CD1c-positive myeloid dendritic cell (primary cell): ENCODE measurements around the gene C5AR1.
A peak's percentile ranks its signal among the peaks of the same experiment; 100 is the strongest.
"Not testable (repeated sequence)": the region's sequence is repeated elsewhere in the genome, so short reads cannot be mapped to it uniquely, and the experiment has no call there.

Source experiments
- DNase-seq: peaks from one replicate; pipeline ENCODE4 v3.0.0-alpha.2; 2016; ENCODE audit errors: extremely low spot score

Gene C5AR1

DNA sequence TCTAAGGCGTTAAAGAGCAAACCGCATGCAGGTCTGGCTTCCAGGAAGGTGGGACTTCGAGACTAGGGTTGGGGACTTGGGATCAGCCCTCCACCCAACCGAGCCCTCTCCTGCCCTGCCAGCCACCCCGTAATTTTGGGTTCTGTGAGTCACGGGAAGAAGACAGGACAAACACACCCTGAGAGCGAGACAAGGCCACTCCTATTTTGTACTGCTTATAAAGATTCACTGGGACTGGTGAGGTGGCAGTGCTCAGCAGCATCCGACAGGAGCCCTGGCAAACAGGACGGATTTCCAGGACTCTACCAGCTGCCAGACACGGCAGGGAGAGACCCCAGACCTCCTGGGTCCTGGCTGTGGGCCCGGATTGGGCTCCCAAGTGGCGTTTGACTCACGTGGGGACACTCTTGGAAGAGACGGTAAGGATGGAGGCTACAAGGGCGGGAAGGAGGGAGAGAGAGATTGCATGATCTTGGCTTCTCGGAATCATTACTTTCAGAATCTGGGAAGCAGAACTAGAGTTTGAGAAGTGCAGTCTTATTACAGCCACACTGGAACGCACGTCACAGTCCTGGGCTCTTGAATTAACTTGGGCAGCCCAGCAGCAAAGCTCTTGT, 22.4 kb downstream of the C5AR1 start, which contains the start of gene C5AR2:
Gene C5AR2, plus strand, starts transcription at position 245 of the 617 bp plus-strand sequence. CDS start 8,625 bp downstream, outside the sequence.
- DNase-seq = peak; percentile 56

DNA sequence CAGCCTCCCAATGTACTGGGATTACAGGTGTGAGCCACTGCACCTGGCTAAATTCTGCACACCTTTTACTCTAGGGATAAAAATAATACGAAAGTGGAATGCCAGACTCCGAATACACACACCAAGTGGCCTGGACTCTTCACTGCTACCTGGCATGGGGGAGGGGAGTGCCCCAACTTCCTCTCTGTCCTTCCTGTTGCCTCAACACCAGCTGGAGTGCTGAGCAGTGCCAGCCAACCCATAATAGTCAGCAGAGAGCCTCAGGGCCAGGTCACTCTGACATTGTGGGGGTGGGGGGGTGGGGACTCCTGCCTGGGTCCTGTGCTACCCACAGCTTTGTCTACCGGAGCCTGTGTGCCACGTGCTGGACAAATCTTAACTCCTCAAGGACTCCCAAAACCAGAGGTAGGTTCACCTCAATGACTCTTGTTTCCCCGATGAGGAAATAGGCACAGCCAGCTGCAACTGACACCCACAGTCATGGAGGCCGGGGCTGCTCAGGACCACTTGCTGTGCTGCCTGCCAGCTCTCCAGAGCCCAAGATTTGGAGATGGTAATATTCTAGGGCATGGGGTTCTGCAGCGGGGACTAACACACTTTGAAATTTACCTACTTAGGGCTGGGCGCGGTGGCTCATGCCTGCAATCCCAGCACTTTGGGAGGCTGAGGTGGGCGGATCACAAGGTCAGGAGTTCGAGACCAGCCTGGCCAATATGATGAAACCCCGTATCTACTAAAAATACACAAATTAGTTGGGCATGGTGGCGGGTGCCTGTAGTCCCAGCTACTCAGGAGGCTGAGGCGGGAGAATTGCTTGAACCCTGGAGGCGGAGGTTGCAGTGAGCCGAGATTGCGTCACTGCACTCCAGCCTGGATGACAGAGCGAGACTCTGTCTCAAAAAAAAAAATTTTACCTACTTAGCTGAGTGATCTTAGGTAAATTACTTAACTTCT, 27.4 kb downstream of the C5AR1 start:
- DNase-seq = peak; percentile 77

DNA sequence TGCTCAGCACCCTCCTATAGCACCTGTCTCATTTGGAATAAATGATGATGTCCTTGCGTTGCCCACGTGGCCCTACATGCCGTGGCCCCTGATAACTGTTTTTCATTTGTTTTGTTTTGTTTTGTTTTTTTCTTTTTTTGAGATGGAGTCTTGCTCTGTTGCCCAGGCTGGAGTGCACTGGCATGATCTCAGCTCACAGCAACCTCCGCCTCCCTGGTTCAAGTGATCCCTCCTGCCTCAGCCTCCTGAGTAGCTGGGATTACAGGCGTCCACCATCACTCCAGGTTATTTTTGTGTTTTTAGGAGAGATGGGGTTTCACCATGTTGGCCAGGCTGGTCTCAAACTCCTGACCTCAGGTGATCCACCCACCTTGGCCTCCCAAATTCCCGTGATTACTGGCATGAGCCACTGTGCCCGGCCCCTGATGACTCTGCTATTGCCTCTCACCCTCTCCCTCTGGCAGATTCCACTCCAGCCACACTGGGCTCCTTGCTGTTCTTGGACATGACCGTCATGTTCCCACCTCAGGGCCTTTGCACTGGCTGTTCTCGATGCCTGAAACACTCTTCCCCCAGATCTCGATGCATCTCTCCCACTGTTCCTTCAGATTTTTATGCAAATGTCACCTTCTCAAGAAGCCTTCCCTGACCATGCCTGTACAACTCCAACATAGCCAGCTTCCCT, 29.7 kb downstream of the C5AR1 start:
- DNase-seq = no peak

DNA sequence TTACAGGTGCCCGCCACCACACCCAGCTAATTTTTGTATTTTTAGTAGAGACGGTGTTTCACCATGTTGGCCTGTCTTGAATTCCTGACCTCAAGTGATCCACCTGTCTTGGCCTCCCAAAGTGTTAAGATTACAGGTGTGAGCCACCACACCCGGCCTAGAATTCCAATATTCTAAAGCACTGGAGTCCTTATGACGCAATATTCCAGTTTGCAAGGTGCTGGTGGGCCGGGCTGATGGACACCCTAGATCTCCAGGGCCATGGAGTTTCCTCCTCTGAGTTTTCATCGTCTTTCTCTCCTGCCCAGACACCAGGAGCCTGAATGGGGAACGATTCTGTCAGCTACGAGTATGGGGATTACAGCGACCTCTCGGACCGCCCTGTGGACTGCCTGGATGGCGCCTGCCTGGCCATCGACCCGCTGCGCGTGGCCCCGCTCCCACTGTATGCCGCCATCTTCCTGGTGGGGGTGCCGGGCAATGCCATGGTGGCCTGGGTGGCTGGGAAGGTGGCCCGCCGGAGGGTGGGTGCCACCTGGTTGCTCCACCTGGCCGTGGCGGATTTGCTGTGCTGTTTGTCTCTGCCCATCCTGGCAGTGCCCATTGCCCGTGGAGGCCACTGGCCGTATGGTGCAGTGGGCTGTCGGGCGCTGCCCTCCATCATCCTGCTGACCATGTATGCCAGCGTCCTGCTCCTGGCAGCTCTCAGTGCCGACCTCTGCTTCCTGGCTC, 31.0 kb downstream of the C5AR1 start:
- no peak for DNase-seq

DNA sequence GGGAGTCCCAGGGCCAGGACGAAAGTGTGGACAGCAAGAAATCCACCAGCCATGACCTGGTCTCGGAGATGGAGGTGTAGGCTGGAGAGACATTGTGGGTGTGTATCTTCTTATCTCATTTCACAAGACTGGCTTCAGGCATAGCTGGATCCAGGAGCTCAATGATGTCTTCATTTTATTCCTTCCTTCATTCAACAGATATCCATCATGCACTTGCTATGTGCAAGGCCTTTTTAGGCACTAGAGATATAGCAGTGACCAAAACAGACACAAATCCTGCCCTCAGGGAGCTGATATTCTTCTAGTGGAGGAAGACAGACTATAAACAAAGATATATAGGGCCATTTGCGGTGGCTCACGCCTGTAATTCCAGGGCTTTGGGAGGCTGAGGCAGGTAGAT, 32.1 kb downstream of the C5AR1 start:
- DNase-seq = no peak

DNA sequence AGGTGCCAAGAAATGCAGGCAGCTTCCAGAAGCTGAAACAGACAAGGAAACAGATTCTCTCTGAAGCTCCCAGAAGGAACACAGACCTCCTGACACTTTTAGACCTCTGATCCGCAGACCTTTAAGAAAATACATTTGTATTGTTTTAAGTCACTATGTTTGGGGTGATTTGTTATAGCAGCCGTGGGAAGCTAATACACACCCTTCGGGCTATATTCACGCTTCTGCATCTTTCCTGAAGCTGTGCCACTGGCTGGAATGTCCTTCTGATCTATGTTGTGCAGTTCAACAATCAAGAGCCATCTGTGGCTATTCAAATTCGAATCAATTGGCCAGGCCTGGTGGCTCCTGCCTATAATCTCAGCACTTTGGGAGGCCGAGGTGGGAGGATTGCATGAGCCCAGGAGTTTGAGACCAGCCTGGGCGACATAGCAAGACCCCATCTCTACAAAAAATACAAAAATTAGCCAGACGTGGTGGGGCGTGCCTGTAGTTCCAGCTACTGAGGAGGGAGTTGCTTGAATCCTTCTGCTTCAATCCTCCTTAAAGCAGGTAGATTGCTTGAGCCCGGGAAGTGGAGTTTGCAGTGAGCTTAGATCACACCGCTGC, 33.6 kb downstream of the C5AR1 start:
- DNase-seq = no peak

DNA sequence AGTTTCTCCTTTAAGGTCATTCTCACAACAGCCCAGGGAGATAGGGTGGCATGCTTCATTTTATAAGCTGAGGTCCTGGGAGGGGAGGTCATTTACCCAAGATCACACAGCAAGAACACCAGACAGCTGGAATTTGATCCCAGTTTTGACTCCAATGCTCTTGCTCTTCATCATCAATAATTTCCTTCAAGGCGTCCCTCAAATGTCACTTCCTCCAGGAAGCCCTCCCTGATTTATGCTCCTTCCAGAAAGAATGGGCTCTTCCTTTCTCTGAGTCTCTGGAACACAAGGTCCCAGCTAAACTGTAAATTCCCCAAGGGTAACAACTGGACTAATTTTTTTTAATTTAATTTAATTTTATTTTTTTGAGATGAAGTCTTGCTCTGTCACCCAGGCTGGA, 34.8 kb downstream of the C5AR1 start:
- DNase-seq = no peak

DNA sequence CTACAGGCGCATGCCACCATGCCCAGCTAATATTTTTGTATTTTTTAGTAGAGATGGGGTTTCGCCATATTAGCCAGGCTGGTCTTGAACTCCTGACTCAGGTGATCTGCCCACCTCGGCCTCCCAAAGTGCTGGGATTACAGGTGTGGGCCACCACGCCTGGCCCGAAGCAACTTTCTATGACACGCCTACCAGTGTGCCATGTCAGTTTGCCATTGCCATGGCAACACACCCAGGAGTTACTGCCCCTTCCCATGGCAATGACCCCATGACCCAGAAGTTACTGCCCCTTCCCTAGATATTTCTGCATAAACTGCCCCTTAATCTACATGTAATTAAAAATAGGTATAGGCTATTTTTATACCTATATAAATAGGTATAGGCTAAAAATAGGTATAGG, 36.4 kb downstream of the C5AR1 start:
- DNase-seq = not testable (repeated sequence)

DNA sequence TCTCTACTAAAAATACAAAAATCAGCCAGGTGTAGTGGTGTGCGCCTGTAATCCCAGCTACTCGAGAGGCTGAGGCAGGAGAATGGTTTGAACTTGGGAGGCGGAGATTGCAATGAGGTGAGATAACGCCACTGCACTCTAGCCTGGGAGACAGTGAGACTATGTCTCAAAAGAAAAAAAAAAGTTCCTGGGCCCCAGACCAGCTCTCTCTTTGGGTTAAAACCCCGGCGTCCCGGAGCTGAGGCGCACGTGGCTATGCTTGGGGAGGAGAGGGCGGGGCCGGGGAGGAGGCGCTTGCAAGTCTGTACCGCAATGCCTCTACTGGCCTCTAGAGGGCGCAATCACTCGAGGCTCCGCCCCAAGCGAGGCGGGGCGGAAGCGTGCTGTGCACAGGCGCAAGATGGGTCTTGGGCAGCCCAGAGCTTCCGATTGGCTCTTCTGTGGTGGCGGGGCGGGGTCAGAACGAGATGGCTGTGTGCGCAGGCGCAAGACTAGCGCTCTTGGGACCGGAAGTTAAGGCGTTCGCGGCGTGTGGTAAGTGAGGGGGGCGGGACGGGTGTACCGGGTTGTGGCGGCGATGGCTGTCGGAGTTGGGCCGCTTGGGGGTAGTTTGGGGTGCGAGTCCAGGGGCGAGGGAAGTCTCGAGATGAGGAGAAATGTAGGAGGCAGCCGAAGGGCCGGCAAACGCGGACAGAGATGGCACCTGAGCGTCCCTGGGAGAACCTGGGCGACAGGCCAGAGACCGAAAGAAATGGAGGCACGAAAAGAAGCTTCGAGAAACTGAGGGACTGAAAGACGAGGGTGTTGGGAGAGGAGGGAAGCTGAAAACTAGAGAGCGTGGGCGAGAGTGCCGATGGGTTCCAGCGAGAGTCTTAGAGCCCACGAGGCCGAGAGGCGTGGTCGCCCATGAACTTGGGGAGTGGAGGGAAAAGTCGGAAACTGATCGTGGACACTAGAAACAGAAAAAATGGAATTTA, 39.4 kb downstream of the C5AR1 start, which contains the start of gene DHX34:
Gene DHX34, plus strand, starts transcription at position 497 of the 977 bp plus-strand sequence. CDS start 3,716 bp downstream, outside the sequence.
- peak; percentile 100 for DNase-seq

DNA sequence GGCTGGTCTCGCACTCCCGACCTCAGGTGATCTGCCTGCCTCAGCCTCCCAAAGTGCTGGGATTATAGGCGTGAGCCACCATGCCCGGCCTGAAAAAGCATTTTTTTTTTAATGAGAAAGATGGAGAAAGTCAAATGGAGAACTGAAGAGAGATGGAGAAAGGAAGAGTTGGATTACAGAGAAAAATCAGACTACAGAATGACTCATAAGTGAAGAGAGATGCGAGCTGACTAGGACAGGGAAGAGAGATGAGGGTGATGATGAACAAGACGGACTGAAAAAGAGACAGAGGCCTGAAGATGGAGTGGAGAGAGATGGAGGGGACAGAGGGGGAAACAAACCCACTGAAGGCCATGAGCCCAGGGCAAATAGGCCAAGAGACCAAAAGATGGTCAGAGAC, 41.0 kb downstream of the C5AR1 start:
- DNase-seq = peak; percentile 18

DNA sequence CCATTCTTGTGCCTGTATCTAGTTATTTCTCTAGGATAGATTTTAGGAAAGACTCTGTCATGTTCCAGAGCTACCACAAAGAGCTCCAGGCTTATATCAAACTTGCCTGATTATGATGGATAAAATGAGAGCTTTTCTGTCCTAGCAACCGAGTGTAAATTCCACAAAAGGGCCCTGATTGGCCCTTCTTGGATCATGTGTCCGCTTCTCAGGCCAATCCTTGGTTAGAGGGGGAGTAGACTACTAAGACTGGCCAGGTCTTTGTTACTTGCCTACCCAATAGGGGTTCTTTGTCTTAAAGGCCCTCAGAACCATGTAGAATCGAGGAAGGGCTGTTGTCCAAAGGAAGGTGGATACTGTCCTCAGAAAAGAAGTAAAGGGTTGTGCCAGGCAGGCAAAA, 41.9 kb downstream of the C5AR1 start:
- DNase-seq = peak; percentile 25

DNA sequence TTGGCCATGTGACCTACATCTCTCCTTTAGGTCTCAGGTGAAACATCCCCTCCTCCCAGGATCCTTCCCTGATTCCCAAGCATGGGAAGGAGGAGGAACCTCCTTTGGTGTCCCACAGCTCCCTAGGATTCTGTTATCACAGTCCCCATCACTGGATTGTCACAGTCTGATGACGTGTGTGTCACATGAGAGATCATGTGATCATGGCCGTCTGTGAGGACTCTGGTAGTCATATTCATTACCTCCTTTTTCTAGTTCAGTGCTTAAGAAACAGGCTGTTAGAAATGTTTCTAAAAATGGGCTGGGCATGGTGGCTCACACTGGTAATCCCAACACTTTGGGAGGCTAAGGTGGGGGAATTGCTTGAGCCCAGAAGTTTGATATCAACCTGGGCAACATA, 42.4 kb downstream of the C5AR1 start:
- peak; percentile 8 for DNase-seq

DNA sequence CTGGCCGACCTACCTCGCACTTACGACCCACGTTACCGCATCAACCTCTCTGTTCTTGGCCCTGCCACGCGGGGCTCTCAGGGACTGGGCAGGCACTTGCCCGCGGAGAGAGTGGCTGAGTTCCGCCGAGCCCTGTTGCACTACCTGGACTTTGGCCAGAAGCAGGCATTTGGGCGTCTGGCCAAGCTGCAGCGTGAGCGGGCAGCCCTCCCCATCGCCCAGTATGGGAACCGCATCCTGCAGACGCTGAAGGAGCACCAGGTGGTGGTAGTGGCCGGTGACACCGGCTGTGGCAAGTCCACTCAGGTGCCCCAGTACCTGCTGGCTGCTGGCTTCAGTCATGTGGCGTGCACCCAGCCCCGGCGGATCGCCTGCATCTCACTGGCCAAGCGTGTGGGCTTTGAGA, 43.6 kb downstream of the C5AR1 start:
- no peak for DNase-seq

DNA sequence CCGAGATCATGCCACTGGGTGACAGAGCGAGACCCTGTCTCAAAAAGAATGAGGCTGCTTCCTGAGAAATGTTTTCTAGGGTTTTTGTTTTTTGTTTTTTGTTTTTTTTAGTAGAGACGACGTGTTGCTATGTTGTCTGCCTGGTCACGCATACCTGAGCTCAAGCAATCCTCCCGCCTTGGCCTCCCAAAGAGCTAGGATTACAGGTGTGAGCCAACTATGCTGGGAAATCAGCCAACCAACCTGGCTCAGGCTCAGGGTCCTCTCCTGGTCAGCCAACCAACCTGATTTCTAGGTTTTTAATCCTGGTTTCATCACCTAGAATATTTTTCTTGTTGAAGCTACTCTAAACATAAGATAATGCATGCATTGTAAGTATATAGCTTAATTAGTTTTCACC, 47.2 kb downstream of the C5AR1 start:
- DNase-seq = no peak

DNA sequence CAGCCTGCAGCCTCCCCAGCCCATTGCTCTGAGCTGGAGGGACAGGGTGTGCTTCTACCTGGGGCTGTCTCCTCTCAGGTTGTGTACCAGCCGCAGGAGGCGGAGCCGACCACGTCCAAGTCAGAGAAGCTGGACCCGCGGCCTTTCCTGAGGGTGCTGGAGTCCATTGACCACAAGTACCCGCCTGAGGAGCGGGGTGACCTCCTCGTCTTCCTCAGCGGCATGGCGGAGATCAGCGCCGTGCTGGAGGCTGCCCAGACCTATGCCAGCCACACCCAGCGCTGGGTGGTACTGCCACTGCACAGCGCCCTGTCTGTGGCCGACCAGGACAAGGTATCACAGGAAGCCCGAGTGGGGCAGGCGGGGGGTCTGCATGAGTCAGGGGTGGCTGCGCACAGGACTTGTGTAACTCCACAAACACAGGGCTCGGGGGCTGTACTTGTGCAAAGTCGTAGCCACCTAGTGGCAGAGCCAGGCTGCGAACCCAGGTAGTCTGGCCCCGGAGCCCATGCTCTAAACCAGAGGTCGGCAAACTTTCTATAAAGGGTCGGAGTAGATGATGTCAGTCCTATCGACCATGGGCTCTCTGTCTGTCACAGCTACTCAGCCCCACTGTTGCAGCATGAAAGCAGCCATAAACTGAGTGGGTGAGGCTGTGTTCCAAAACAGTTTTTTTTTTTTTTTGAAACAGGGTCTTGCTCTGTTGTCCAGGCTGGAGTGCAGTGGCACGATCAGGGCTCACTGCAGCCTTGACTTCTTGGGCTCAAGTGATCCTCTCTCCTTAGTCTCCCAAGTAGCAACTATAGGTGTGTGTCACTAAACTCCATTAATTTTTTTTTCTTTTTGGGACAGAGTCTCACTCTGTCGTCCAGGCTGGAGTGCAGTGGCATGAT, 48.4 kb downstream of the C5AR1 start:
- no peak for DNase-seq

DNA sequence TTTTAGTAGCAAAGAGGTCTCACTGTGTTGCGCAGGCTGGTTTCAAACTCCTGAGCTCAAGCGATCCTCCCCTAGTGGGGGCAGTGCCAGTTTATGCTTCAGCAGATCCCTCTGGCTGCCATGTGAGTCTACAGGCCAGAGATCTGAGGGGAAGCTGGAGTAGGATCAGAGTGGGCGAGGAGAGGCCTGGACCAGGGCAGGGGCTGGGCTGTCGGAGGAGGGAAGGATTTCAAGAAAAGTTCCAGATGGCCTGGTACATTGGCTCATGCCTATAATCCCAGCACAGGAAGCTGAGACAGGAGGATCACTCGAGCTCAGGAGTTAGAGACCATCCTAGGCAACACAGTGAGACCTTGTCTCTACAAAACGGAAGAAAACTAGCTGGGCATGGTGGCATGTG, 49.3 kb downstream of the C5AR1 start:
- no peak for DNase-seq

DNA sequence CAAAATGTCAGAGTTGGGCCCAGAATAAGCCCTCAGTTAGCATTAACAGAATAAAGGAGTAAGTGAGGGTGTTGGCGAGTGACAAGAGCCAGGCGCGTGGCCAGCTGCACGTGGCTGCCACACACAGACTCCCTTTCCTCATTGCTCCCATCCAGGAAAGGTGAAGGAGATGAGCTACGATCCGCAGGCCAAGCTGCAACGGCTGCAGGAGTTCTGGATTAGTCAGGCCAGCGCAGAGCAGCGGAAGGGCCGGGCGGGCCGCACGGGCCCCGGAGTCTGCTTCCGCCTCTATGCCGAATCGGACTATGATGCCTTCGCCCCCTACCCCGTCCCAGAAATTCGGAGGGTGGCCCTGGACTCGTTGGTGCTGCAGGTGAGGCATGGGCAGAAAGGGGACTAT, 52.7 kb downstream of the C5AR1 start:
- no peak for DNase-seq

DNA sequence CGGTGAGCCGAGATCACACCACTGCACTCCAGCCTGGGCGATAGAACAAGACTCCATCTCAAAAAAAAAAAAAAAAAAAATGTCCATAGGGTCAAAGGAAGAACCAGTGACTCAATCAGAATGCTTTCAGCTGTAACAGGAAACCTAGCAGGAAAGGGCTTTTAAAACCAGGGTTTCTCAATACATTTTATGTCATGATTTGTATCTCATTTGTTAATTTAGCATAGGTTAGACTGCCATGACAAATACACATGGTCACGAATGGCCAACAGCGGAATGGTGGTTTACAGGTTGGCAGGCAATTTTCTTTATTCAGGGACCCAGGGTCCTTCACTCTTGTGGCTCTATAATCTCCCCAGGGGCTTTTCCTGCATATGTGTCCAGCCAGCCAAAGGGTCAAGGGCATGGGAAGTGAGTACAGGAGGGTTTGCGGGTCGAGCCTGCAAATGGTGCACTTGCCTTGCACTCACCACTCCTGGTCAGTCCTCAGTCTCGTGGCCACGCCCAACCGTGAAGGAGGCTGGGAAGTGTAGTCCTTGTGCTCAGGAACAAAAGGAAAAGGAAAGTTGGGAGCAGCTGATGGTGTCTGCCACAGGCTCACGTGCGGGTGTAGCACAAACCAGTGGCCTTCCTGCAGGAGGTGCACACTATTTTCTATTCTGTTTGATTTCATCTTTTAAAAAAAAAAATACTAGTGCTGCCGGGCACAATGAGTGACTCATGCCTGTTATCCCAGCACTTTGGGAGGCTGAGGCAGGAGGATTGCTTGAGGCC, 54.3 kb downstream of the C5AR1 start:
- DNase-seq = peak; percentile 15
